Measurements from ENCODE around the gene RASA3.
A peak's percentile ranks its signal among the peaks of the same experiment; 100 is the strongest.
"Not testable (repeated sequence)": the region's sequence is repeated elsewhere in the genome, so short reads cannot be mapped to it uniquely, and the experiment has no call there.

The RASA3 gene

DNA sequence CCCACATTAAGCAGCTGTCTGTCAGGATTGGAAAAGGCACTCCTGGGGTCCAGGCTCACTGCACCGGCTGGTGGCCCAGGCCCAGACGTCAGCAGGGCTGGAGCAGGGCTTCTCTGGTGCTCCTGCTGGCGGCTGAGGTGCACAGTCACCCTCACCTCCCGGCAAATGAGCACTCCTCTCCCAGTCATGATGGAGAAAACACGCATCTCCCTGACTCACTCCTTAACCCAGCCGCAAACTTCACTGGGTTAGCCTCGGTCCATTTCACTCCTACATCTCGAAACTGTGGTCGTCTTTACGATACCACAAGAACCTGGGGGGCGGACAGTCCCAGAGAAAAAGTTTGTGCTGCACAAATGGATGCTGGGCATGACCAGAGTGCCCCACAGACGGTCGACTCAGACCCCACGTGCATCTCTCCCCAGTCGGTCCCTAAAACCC lies 3.3 kb upstream of the RASA3 start:
- Histone ChIP-seq H3K9me3 (ENCODE audit: control insufficient read depth, low read depth, low read length) (no peaks in the 10 kb centered on the region), H3K27ac (ENCODE audit: low read length) (no peak overlapping the region), H3K4me3 (ENCODE audit: low read length) (no peak overlapping the region), H3K36me3 (ENCODE audit: control insufficient read depth, low read depth, low read length) (no peaks in the 10 kb centered on the region), H3K4me1 (ENCODE audit: control insufficient read depth, low read depth, low read length) (peaks cover 7% of the 10 kb centered on the region), H3K9ac (ENCODE audit: low read length) (no peak overlapping the region), H3K27me3 (ENCODE audit: control insufficient read depth, insufficient read depth, low read length) (peaks cover 11% of the 10 kb centered on the region)

GRCh38 chr13:114134944-114135610 lies 2.7 kb upstream of the RASA3 start:
- Histone ChIP-seq H3K9me3 (ENCODE audit: control insufficient read depth, low read depth, low read length) (no peaks in the 10 kb centered on the region), H3K4me1 (ENCODE audit: control insufficient read depth, low read depth, low read length) (peaks cover 10% of the 10 kb centered on the region), H3K9ac (ENCODE audit: low read length) (no peak overlapping the region), H3K27ac (ENCODE audit: low read length) (no peak overlapping the region), H3K36me3 (ENCODE audit: control insufficient read depth, low read depth, low read length) (no peaks in the 10 kb centered on the region), H3K27me3 (ENCODE audit: control insufficient read depth, insufficient read depth, low read length) (peaks cover 18% of the 10 kb centered on the region), H3K4me3 (ENCODE audit: low read length) (no peak overlapping the region)

- Histone ChIP-seq H3K9me3 (ENCODE audit: control insufficient read depth, low read depth, low read length) (no peaks in the 10 kb centered on the region), H3K9ac (ENCODE audit: low read length) (no peak overlapping the region), H3K27ac (ENCODE audit: low read length) (no peak overlapping the region), H3K4me3 (ENCODE audit: low read length) (no peak overlapping the region), H3K36me3 (ENCODE audit: control insufficient read depth, low read depth, low read length) (no peaks in the 10 kb centered on the region), H3K27me3 (ENCODE audit: control insufficient read depth, insufficient read depth, low read length) (peaks cover 25% of the 10 kb centered on the region), H3K4me1 (ENCODE audit: control insufficient read depth, low read depth, low read length) (peaks cover 12% of the 10 kb centered on the region)
Observed at GRCh38 chr13:114134111-114134943, 1.9 kb upstream of the RASA3 start.

DNA sequence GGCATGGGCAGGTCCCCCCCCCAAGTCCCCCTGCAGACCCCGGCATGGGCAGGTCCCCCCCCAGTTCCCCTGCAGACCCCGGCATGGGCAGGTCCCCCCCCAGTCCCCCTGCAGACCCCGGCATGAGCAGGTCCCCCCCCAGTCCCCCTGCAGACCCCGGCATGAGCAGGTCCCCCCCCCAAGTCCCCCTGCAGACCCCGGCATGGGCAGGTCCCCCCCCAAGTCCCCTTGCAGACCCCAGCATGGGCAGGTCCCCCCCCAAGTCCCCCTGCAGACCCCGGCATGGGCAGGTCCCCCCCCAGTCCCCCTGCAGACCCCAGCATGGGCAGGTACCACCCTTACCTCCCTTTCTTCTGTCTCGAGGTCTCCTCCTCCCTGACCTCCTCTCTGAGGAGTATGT lies 1.1 kb upstream of the RASA3 start:
- peaks cover 27% of the 10 kb centered on the region for H3K27me3 ChIP-seq (ENCODE audit: control insufficient read depth, insufficient read depth, low read length)
- H3K4me3 ChIP-seq (ENCODE audit: low read length); H3K27ac ChIP-seq (ENCODE audit: low read length); H3K9ac ChIP-seq (ENCODE audit: low read length); H3K36me3 ChIP-seq (ENCODE audit: control insufficient read depth, low read depth, low read length); H3K9me3 ChIP-seq (ENCODE audit: control insufficient read depth, low read depth, low read length): not testable (repeated sequence)
- H3K4me1 ChIP-seq (ENCODE audit: control insufficient read depth, low read depth, low read length): peaks cover 17% of the 10 kb centered on the region

- H3K9me3 ChIP-seq (ENCODE audit: control insufficient read depth, low read depth, low read length); H3K9ac ChIP-seq (ENCODE audit: low read length); H3K4me3 ChIP-seq (ENCODE audit: low read length); H3K36me3 ChIP-seq (ENCODE audit: control insufficient read depth, low read depth, low read length); H3K27ac ChIP-seq (ENCODE audit: low read length): not testable (repeated sequence)
- H3K27me3 ChIP-seq (ENCODE audit: control insufficient read depth, insufficient read depth, low read length): peaks cover 27% of the 10 kb centered on the region
- peaks cover 17% of the 10 kb centered on the region for H3K4me1 ChIP-seq (ENCODE audit: control insufficient read depth, low read depth, low read length)
Observed at GRCh38 chr13:114133126-114133525, 703 bp upstream of the RASA3 start.

DNA sequence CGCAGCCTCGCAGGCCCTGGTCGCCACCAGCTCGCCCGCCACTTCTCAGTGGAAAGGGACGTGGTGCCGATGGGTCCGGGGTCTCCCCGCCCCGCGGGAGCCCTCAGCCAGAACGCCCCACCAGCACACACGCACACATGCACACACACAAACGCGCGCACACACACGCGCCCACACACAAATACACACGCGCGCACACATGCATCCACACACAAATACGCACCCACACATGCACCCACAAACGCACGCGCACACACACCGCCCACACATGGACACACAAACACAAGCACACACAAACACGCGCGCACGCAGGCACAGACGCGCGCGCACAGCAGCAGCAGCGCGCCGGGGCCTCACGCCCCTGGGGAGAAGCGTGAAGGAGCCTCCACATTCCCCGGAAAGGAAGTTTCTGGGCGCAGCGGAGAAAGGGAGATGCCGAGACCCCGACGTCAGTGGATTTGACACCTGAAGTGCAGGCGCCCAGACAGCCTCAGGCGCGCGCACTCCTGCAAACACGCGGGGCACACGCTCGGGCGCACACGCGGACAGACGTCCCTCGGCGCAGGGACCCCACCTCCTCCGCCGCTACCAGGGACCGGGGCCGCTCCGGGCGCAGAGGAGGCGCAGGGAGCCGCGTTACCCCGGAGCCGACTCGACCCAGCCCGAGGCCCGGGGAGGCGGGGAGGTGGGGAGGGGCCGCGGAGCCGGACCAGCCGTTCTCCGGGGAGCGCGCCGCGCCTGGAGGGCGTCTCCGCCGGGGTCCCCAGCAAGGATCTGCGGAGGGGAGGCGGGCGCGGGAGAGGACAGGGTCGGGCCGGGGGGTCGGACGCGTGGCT lies 622 bp downstream of the RASA3 start:
- no peaks in the 10 kb centered on the region for H3K9me3 ChIP-seq (ENCODE audit: control insufficient read depth, low read depth, low read length)
- H3K27me3 ChIP-seq (ENCODE audit: control insufficient read depth, insufficient read depth, low read length): peaks cover 27% of the 10 kb centered on the region
- H3K9ac ChIP-seq (ENCODE audit: low read length): peak overlapping the region; percentile 19

DNA sequence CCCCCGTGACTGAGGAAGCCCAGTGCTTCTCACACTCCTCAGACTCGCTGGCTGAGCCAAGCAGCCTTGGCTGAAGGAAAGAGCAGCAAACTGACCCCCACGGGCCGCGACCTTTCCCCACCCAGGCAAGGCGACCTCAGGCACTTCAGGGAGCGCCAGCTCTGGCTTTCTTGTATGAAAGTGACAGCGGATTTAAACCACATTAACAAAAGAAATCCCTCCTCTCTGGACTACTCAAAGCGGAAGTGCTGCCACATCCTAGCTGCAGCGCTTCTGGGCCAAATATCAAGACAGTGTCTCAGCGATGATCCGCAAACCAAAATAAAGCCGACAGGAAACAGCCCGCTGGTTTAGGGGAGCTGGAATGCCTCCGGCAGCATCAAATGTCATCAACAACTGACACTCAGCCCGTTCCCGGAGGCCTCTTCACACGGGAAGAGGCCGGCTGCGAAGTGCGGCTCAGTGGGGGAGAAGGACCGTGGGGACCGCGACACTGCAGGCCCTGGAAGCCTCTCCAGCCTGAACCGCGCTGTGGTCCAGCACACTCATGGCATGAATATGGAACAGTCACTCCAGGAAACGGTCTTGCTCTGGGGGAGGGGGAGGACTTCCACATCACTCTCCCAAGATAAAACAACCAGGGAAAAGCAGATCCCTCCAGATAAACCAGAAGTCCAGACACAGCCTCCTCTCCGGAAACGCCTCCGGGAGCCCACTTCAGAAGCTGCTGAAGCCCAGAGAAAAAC lies 1.4 kb downstream of the RASA3 start:
- no peak overlapping the region for H3K27ac ChIP-seq (ENCODE audit: low read length)
- H3K4me3 ChIP-seq (ENCODE audit: low read length): peak overlapping the region; percentile 68
- H3K27me3 ChIP-seq (ENCODE audit: control insufficient read depth, insufficient read depth, low read length): peaks cover 27% of the 10 kb centered on the region
- H3K4me1 ChIP-seq (ENCODE audit: control insufficient read depth, low read depth, low read length): peaks cover 17% of the 10 kb centered on the region
- H3K9ac ChIP-seq (ENCODE audit: low read length): peak overlapping the region; percentile 23
- no peaks in the 10 kb centered on the region for H3K9me3 ChIP-seq (ENCODE audit: control insufficient read depth, low read depth, low read length)
- H3K36me3 ChIP-seq (ENCODE audit: control insufficient read depth, low read depth, low read length): no peaks in the 10 kb centered on the region

More for the DNA sequence above, 622 bp downstream of the RASA3 start:
- H3K27ac ChIP-seq (ENCODE audit: low read length): no peak overlapping the region
- peak overlapping the region; percentile 68 for H3K4me3 ChIP-seq (ENCODE audit: low read length)
- H3K4me1 ChIP-seq (ENCODE audit: control insufficient read depth, low read depth, low read length): peaks cover 17% of the 10 kb centered on the region
- H3K36me3 ChIP-seq (ENCODE audit: control insufficient read depth, low read depth, low read length): no peaks in the 10 kb centered on the region

DNA sequence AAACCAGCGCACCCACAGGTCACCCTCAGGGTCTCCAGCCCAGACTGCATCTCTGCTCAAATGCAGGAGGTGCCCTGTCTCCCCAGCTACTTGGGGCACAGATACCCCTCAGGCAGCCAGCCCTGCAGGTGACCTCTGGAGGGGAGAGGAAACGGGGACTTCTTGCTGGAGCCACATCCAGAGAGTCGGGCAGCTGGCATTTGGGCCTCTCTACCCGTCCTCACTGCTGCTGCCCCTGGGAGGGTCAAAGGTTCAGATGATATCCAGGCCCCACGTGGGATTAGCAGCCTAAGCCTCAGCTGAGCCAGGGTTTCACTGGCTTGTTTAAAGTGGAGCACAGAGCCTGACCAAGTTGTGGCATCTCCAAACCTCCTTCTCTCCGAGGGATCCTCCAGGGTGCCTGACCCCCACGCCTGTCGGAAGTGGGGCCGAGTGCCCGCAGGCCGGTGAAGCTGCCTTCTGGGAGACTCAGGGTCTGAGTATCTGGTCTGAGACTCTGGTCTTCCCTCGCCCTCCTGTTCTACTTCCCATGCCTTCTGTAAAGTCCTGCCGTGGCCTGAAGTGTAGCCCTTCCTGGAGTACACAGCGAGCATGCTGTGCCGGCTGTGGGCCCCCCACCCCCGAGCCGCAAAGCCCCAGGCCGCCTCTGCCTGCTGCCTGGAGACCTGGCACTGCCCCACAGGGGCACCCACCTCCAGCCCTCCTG lies 2.1 kb downstream of the RASA3 start:
- H3K9me3 ChIP-seq (ENCODE audit: control insufficient read depth, low read depth, low read length): no peaks in the 10 kb centered on the region
- H3K4me1 ChIP-seq (ENCODE audit: control insufficient read depth, low read depth, low read length): peaks cover 17% of the 10 kb centered on the region
- H3K27ac ChIP-seq (ENCODE audit: low read length): no peak overlapping the region
- no peaks in the 10 kb centered on the region for H3K36me3 ChIP-seq (ENCODE audit: control insufficient read depth, low read depth, low read length)
- H3K27me3 ChIP-seq (ENCODE audit: control insufficient read depth, insufficient read depth, low read length): peaks cover 27% of the 10 kb centered on the region
- peak overlapping the region; percentile 68 for H3K4me3 ChIP-seq (ENCODE audit: low read length)
- no peak overlapping the region for H3K9ac ChIP-seq (ENCODE audit: low read length)

DNA sequence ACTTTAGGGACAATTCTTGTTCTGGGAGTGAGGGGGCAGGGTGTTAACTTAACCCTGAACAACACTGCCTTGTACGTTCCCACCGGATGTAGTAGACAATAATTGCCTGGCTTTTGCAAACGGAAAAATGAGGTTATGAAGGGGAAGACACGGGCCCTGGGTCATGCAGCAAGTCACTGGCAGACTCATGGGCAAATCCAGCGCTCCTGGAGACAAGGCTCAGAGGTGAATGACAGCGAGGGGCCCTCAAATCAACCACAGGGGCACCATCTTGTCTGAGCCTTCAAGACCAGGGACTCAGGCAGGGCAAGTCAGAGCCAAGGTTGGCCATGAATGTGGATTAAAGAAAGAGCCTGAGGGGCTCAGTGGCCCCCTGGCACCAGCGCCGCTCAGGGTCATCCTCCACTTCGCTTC lies 2.8 kb downstream of the RASA3 start:
- Histone ChIP-seq H3K27me3 (ENCODE audit: control insufficient read depth, insufficient read depth, low read length) (peaks cover 27% of the 10 kb centered on the region), H3K9ac (ENCODE audit: low read length) (no peak overlapping the region), H3K27ac (ENCODE audit: low read length) (no peak overlapping the region), H3K9me3 (ENCODE audit: control insufficient read depth, low read depth, low read length) (no peaks in the 10 kb centered on the region), H3K4me3 (ENCODE audit: low read length) (no peak overlapping the region), H3K36me3 (ENCODE audit: control insufficient read depth, low read depth, low read length) (no peaks in the 10 kb centered on the region), H3K4me1 (ENCODE audit: control insufficient read depth, low read depth, low read length) (peaks cover 17% of the 10 kb centered on the region)

DNA sequence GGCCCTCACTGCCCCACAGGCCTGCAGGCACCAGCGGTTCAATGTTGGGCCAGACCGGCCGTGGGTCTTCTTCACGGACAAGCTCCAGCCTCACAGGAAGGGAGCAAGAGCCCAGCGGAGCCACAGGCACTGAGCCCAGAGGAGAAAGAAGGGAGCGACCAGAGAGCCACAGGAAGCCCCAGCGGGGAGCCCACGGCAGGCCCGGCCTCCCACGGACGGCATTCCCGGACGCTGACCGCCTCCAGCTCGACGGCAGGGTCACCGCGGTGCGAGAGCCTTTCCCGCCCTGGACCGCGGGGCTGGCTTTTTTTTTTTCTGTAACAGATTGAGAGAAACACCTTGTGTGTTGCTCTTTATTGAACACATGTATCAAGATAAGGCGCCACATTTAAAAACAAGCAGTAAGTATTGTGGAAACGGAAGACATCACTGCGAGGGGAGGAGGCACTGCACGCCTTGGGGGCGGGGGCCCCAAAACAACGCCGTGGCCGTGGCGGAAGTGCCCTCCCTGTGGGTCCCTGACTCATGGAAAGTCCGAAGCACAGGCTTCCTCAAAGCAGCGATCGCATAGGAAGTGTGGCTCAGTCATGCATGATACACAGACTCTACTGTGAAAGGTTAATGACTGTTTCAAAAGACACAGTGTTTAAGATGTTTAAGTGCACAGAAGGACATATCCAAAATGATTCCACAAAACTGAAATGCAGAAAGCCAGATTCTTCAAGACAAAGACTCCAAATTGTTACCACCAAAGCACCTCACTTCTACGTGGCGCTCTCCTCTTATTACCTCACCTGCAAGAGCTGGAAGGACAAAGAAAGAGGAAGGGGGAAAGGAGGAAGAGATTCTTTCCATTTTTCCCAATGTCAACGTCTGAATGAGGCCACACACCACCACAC lies 3.5 kb downstream of the RASA3 start:
- Histone ChIP-seq H3K4me3 (ENCODE audit: low read length) (no peak overlapping the region), H3K27ac (ENCODE audit: low read length) (no peak overlapping the region), H3K4me1 (ENCODE audit: control insufficient read depth, low read depth, low read length) (peaks cover 17% of the 10 kb centered on the region), H3K36me3 (ENCODE audit: control insufficient read depth, low read depth, low read length) (no peaks in the 10 kb centered on the region), H3K27me3 (ENCODE audit: control insufficient read depth, insufficient read depth, low read length) (peaks cover 27% of the 10 kb centered on the region), H3K9me3 (ENCODE audit: control insufficient read depth, low read depth, low read length) (no peaks in the 10 kb centered on the region), H3K9ac (ENCODE audit: low read length) (no peak overlapping the region)
